ENCODE data around the gene TNFRSF18. TPM values are rescaled to one million over a fixed set of nuclear protein-coding genes. Genes with fewer than 3 reads are reported as not detected.

The TNFRSF18 gene
- total and polyA plus RNA-seq, 10 of the 15 experiments (the other 5 are each of a cell fraction or from before 2014, with no cell fraction given): 0.18 to 7.5 (median 1.5) TPM; not detected in 1

DNA sequence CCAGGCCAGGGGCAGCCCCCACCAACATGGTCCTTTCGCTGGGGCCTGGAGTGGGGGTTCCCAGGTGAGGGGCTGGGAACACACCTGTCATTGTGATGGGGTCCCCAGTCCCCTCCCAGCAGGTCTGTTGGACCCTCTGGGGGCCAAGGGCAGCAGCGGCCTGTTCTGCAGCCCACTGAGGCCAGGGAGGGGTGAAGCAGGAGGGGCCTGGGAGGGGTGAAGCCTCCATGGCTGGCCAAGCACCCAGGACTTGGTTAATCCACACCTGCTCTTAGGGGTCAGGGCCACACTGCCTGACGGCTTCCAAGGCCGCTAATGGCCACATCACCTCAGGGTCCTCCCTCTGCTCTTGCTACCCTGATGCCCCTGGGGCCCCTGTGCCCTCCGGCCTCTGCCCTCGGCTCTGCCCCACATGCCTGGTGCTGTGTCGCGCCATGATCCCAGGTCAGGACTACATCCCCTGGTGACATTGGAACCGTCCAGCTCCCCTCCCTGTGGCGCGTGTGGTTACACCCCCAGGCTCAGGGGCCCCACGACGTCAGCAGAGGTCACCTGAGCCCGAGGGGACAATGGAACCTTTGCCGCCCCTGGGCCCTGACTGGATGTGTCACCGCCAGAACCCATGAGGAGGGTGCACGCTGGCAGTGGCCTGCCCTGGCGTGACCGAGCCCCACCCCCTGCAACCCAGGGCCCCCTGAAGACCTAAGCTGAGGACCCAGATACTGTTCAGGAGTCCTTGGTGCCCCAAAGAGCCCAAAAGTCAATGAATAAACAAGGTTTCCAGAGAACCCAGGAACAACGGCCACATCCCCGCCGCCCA is 7.0 kb downstream of the TNFRSF18 start (continued):
- no peak for TF ChIP-seq MYC (IDR thresholded peaks at IDR 0.05; ENCODE audit: insufficient read depth, insufficient read length, insufficient replicate concordance, low read length, severe bottlenecking)
- TF ChIP-seq, protein P1, sequence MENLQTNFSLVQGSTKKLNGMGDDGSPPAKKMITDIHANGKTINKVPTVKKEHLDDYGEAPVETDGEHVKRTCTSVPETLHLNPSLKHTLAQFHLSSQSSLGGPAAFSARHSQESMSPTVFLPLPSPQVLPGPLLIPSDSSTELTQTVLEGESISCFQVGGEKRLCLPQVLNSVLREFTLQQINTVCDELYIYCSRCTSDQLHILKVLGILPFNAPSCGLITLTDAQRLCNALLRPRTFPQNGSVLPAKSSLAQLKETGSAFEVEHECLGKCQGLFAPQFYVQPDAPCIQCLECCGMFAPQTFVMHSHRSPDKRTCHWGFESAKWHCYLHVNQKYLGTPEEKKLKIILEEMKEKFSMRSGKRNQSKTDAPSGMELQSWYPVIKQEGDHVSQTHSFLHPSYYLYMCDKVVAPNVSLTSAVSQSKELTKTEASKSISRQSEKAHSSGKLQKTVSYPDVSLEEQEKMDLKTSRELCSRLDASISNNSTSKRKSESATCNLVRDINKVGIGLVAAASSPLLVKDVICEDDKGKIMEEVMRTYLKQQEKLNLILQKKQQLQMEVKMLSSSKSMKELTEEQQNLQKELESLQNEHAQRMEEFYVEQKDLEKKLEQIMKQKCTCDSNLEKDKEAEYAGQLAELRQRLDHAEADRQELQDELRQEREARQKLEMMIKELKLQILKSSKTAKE (IDR thresholded peaks at IDR 0.05; ENCODE audit: low read depth, poor library complexity, severe bottlenecking): no peak
- TF ChIP-seq CHD2 (IDR thresholded peaks at IDR 0.05; ENCODE audit: borderline replicate concordance, low read depth, low read length): no peak
- TF ChIP-seq PAX5 (IDR thresholded peaks at IDR 0.05; ENCODE audit: borderline replicate concordance, low read depth, low read length): no peak
- peak; percentile 53 for TF ChIP-seq NR2F1 (conservative IDR thresholded peaks at IDR 0.05)
- TF ChIP-seq ZSCAN29 (IDR thresholded peaks at IDR 0.05): no peak
- TF ChIP-seq BHLHE40 (IDR thresholded peaks at IDR 0.05; ENCODE audit: borderline replicate concordance in 1 of 2, low read depth in 2 of 2, low read length in 1 of 2): peak in 1 of 2 experiments; percentile 31; a peak in 1 of 4 replicates

DNA sequence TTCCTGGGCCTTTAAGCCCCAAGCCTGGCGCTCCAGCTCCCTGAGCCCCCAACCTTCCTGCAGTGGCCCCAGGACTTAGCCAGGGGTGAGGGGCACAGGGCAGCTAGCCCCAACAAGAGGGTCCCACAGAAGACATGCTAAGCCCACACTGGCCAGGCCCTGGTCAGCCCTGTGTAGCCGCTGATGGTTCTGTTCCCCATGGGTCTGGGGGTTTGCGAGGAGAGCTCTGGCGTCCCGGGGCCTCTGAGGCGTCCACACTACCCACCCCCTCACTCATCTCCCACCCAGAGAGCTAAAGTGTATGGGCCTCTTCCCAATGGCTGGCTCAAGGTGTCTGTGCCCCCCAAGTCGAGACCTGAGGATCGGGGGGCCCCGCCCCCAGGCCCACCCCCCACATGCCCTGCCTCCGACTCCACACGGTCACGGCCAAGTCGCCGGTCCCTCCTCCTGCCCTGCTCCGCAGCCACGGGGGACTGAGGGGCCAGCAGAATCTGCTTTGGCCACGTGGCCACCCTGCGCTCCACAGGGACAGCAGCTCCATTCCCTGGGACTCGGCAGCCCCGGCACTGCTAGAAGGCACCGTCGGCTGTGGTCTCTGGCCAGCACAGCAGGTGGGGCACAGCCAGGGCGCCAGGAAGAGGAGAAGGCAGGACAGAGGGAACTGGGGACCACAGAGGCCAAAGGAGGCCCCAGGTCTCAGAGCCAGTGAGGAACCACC is 7.8 kb downstream of the TNFRSF18 start:
- Histone ChIP-seq H3K9ac (ENCODE audit: control insufficient read depth, insufficient read depth, low read length) (no peak overlapping the region), H3K27me3 (replicated peaks in 1 of 2; ENCODE audit: control insufficient read depth in 2 of 2, insufficient read depth in 2 of 2, low read length in 1 of 2) (no peaks in the 10 kb centered on the region), H3K27ac (ENCODE audit: control insufficient read depth, insufficient read depth) (no peak overlapping the region), H3K4me2 (ENCODE audit: control insufficient read depth, insufficient read depth) (no peak overlapping the region), H3K4me3 (no peak overlapping the region), H4K20me1 (ENCODE audit: control insufficient read depth, insufficient read depth) (no peaks in the 10 kb centered on the region), H2AFZ (ENCODE audit: control insufficient read depth, low read depth, low read length) (no peak overlapping the region), H3K79me2 (ENCODE audit: control insufficient read depth, insufficient read depth, low read length) (no peaks in the 10 kb centered on the region), H3K36me3 (ENCODE audit: control insufficient read depth in 2 of 2, insufficient read depth in 2 of 2, low read length in 1 of 2) (no peaks in the 10 kb centered on the region), H3K9me3 (replicated peaks; ENCODE audit: control insufficient read depth, insufficient read depth, low read length) (peaks cover 2% of the 10 kb centered on the region; the same call in 1 of the 3 replicates), H3K4me1 (ENCODE audit: control insufficient read depth, insufficient read depth, low read length) (no peaks in the 10 kb centered on the region)
- ChIA-PET CTCF (no interaction called here), POLR2A (no interaction called here), RAD21 (ENCODE audit: unreplicated experiment) (no interaction called here), SMC1A (ENCODE audit: uncharacterized antibody, unreplicated experiment) (no interaction called here)
- FAIRE-seq (no peak), DNase-seq (ENCODE audit: low read depth, low spot score) (no peak), ATAC-seq (no peak)
- intact Hi-C loops (cut with micrococcal nuclease; ENCODE audit: unreplicated experiment) (no loop called here), in situ Hi-C loops (cut with MboI) (no loop called here)
- 63% methylated on average over 13 of the region's 23 CpGs for WGBS (ENCODE audit: insufficient coverage, insufficient replicate concordance, low lambda C conversion rate, missing lambda C conversion rate)
- no TSS peak for BruUV-seq (replicated peaks)
- no peak for TF ChIP-seq CHD4 (IDR thresholded peaks at IDR 0.05)
- TF ChIP-seq, protein P2, sequence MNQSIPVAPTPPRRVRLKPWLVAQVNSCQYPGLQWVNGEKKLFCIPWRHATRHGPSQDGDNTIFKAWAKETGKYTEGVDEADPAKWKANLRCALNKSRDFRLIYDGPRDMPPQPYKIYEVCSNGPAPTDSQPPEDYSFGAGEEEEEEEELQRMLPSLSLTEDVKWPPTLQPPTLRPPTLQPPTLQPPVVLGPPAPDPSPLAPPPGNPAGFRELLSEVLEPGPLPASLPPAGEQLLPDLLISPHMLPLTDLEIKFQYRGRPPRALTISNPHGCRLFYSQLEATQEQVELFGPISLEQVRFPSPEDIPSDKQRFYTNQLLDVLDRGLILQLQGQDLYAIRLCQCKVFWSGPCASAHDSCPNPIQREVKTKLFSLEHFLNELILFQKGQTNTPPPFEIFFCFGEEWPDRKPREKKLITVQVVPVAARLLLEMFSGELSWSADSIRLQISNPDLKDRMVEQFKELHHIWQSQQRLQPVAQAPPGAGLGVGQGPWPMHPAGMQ (IDR thresholded peaks at IDR 0.05; ENCODE audit: borderline replicate concordance): no peak
- no peak for TF ChIP-seq ASH2L (IDR thresholded peaks at IDR 0.05; ENCODE audit: borderline replicate concordance, low read depth)
- TF ChIP-seq NFIC (IDR thresholded peaks at IDR 0.05; ENCODE audit: low read depth, low read length): no peak
- TF ChIP-seq RAD21 (IDR thresholded peaks at IDR 0.05; ENCODE audit: insufficient read depth, low read depth, low read length): no peak
- TF ChIP-seq POU2F2 (IDR thresholded peaks at IDR 0.05; ENCODE audit: borderline replicate concordance, low read depth, low read length): no peak
- TF ChIP-seq, protein P3, sequence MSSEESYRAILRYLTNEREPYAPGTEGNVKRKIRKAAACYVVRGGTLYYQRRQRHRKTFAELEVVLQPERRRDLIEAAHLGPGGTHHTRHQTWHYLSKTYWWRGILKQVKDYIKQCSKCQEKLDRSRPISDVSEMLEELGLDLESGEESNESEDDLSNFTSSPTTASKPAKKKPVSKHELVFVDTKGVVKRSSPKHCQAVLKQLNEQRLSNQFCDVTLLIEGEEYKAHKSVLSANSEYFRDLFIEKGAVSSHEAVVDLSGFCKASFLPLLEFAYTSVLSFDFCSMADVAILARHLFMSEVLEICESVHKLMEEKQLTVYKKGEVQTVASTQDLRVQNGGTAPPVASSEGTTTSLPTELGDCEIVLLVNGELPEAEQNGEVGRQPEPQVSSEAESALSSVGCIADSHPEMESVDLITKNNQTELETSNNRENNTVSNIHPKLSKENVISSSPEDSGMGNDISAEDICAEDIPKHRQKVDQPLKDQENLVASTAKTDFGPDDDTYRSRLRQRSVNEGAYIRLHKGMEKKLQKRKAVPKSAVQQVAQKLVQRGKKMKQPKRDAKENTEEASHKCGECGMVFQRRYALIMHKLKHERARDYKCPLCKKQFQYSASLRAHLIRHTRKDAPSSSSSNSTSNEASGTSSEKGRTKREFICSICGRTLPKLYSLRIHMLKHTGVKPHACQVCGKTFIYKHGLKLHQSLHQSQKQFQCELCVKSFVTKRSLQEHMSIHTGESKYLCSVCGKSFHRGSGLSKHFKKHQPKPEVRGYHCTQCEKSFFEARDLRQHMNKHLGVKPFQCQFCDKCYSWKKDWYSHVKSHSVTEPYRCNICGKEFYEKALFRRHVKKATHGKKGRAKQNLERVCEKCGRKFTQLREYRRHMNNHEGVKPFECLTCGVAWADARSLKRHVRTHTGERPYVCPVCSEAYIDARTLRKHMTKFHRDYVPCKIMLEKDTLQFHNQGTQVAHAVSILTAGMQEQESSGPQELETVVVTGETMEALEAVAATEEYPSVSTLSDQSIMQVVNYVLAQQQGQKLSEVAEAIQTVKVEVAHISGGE (CRISPR knock-in tag; IDR thresholded peaks at IDR 0.05): no peak
